Sigmoid colon (tissue), 4 donors: ENCODE results near the gene GREB1L.

Experiments used
- CTCF ChIP-seq, 4 experiments: fragments of 450-650 bp in 3 of 4; fragments of 200-600 bp in 1 of 4; IDR thresholded peaks; one replicate each; pipeline ENCODE4 v1.5.1; 2016 to 2019; ENCODE audit warnings: antibody characterized with exemption in 4 of 4, mild to moderate bottlenecking in 3 of 4, moderate library complexity in 2 of 4
- POLR2A ChIP-seq, 2 donors: fragments of 450-650 bp; IDR thresholded peaks; one replicate each; pipeline ENCODE4 v1.6.1; 2016; ENCODE audit warnings: antibody characterized with exemption in 2 of 2, mild to moderate bottlenecking in 2 of 2, moderate library complexity in 2 of 2
- POLR2AphosphoS5 ChIP-seq, 4 donors: sonication (generic); formaldehyde crosslinking; IDR thresholded peaks; one replicate each; pipeline ENCODE4 v1.6.1; 2017; ENCODE audit warnings: antibody characterized with exemption in 4 of 4

DNA sequence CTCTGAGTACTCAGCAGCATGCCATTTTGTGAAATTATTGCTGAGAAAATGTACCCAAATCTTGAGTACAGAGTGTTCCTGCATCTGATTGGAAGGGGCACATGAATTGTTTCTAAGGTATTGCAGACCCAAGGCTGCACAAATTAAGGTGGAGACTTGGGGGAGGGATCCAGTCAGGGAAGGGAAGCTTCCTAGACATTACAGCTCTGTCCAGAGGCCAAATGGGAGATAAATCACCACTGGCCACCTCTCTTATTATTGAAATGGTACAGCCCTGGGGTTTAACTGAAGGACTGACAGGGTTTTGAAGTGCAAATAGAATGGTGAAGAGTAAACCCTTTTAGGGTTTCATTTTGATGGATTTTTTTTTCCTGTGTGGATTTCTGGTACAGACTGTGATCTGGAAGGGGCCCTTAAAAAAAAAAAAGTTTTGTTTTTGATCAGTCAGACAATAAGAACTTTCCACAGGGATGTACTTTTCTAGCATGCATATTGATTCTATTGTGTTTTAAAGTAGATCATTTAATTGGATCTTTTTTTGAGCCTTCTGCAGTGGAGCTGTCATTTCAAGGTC lies 119.4 kb downstream of the GREB1L start:
- TF ChIP-seq POLR2AphosphoS5 (IDR thresholded peaks at IDR 0.05) (no peak), CTCF (IDR thresholded peaks at IDR 0.05) (no peak), POLR2A (IDR thresholded peaks at IDR 0.05) (no peak)
